Measurements from ENCODE around the gene CD55. TPM values are rescaled to one million over a fixed set of nuclear protein-coding genes. Genes with fewer than 3 reads are reported as not detected.

CD55 gene
- total RNA-seq, 6 experiments from 2014 or later: 10.5 to 23.3 (median 16.4) TPM

DNA sequence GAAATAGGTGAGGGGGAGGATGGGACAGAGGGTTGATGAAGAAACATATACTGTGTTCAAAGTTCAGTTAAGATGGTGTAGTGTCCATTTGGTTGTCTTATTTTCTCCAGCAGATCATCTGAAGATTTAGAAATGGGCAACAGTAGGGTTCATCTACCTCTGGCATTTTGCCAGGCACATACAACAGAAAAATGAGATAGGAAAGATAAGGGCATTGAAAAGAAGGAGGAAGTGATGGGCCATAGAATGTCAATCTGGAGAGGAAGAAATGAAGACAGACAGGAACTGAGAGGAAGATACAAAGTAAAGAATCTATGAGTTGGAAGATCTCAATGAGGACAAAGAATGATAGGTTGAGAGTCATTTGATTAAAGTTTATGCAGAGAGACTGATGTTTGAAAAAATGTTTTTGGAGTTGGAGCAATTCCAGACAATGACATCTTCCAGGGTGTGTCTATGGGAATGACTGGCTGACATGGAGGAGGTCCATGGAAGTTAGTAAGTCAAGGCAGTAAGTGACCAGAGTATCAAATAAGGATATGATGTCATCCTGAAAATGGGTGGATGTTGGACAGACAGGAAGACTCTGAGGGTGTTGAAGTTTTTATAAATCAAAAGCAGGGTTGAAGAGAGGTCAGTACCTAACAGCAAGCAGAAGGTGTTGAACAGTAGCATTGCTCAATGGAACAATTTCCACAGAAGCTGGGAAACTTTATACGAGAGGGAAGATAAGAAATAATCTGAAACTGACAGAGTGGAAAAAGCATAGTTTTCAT lies 18.7 kb upstream of the CD55 start:
- Histone ChIP-seq H3K4me3 (no peak overlapping the region), H3K9me3 (no peaks in the 10 kb centered on the region), H3K27ac (no peak overlapping the region), H3K36me3 (no peaks in the 10 kb centered on the region), H3K4me1 (no peaks in the 10 kb centered on the region), H3K27me3 (no peaks in the 10 kb centered on the region)
- intact Hi-C loops (cut with DNase I): no loop called here
- DNase-seq (no peak), ATAC-seq (no peak)
- TF ChIP-seq, protein P1, sequence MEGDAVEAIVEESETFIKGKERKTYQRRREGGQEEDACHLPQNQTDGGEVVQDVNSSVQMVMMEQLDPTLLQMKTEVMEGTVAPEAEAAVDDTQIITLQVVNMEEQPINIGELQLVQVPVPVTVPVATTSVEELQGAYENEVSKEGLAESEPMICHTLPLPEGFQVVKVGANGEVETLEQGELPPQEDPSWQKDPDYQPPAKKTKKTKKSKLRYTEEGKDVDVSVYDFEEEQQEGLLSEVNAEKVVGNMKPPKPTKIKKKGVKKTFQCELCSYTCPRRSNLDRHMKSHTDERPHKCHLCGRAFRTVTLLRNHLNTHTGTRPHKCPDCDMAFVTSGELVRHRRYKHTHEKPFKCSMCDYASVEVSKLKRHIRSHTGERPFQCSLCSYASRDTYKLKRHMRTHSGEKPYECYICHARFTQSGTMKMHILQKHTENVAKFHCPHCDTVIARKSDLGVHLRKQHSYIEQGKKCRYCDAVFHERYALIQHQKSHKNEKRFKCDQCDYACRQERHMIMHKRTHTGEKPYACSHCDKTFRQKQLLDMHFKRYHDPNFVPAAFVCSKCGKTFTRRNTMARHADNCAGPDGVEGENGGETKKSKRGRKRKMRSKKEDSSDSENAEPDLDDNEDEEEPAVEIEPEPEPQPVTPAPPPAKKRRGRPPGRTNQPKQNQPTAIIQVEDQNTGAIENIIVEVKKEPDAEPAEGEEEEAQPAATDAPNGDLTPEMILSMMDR (IDR thresholded peaks at IDR 0.05): no peak
- no peak for TF ChIP-seq POLR2A (IDR thresholded peaks at IDR 0.05)
- whole genome bisulfite sequencing (ENCODE audit: insufficient coverage, low coverage, low lambda C conversion rate, missing lambda C conversion rate): 43% methylated on average over 1 of the region's 1 CpG

DNA sequence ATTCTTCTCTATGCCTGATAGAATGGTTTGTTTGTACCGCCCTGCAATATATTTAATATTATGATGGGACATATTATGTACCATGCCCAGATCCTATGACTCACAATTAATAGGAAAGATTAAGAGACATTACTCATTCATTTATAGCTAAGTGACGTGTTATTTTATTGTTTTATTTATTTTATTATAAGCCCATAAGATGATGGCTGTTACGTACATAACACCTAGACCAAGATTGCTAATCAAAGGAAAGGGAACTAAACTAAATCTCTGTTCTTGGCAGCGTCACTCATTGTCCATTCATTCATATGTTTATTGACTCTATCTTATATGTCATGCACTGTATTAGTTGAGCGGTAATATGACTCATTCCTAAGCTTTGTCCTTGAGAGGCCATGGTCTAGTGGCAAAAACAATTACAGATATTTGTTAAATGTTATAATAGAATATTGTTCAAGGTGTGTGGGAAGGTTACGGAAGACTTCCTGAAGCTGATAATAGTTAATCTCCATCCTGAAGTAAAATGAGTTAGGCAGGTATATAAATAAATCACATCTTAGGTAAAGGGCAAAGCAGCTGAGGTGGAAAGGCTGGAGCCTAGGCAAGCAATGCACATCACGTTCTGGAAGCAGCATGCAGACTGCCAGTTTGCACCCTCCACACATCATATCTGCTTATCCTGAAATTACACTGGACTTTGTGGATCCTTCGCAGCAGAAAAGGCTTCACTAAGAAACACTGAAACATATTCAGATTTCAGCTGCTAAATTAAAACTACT lies 16.6 kb upstream of the CD55 start:
- Histone ChIP-seq H3K27me3 (no peaks in the 10 kb centered on the region), H3K27ac (no peak overlapping the region), H3K9me3 (no peaks in the 10 kb centered on the region), H3K4me1 (no peaks in the 10 kb centered on the region), H3K36me3 (no peaks in the 10 kb centered on the region), H3K4me3 (no peak overlapping the region)
- ATAC-seq (no peak), DNase-seq (no peak)
- intact Hi-C loops (cut with DNase I): no loop called here
- TF ChIP-seq, protein P1 (IDR thresholded peaks at IDR 0.05): no peak
- TF ChIP-seq POLR2A (IDR thresholded peaks at IDR 0.05): no peak
- WGBS (ENCODE audit: insufficient coverage, low coverage, low lambda C conversion rate, missing lambda C conversion rate): 91% methylated on average over 7 of the region's 8 CpGs

DNA sequence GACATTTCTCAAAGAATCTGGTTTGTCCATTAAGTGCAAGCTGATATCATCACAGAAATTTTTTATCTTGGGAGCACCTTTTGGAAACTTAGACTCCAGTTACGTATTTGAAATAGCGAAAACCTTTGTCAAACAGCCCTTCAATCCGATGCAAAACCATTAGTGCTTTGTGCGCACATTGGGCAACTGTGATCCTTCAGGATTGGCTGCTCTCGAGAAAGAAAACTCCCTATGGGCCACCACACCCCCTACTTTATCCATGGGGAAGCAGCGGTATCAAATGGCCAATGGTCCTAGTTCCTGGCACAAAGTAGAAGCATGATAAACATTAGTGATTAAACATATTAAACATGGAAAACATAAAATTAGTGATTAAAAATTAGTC lies 16.0 kb upstream of the CD55 start:
- ATAC-seq (no peak), DNase-seq (no peak)
- TF ChIP-seq POLR2A (IDR thresholded peaks at IDR 0.05): no peak
- H3K27ac ChIP-seq: no peak overlapping the region
- H3K36me3 ChIP-seq: no peaks in the 10 kb centered on the region
- intact Hi-C loops (cut with DNase I): no loop called here
- H3K4me1 ChIP-seq: no peaks in the 10 kb centered on the region
- H3K27me3 ChIP-seq: no peaks in the 10 kb centered on the region
- no peak overlapping the region for H3K4me3 ChIP-seq
- H3K9me3 ChIP-seq: no peaks in the 10 kb centered on the region
- 85% methylated on average over 6 of the region's 6 CpGs for WGBS (ENCODE audit: insufficient coverage, low coverage, low lambda C conversion rate, missing lambda C conversion rate)

DNA sequence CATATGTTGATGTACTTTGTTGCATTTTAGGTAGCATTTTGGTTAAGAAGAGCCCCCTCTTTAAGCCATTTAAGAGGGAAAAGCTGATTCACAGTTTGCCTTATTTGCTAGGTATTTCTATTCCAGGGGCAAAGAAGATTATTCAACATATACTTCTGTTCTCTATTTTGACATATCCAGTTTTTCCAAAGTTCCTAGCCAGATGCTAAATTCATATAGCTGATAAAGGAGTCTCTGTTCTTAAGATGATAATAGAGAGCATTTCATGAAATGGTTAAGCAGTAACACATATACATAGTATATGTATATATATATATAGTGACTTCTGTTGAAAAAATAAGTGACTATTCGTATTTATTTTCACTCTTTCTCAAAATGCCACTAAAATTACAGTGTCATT lies 15.5 kb upstream of the CD55 start:
- no peaks in the 10 kb centered on the region for H3K36me3 ChIP-seq

More for the DNA sequence above, 15.5 kb upstream of the CD55 start:
- H3K27me3 ChIP-seq: no peaks in the 10 kb centered on the region
- ATAC-seq (no peak), DNase-seq (no peak)
- no peaks in the 10 kb centered on the region for H3K9me3 ChIP-seq
- H3K4me1 ChIP-seq: no peaks in the 10 kb centered on the region
- 44% methylated on average over 1 of the region's 1 CpG for WGBS (ENCODE audit: insufficient coverage, low coverage, low lambda C conversion rate, missing lambda C conversion rate)
- H3K4me3 ChIP-seq: no peak overlapping the region
- TF ChIP-seq POLR2A (IDR thresholded peaks at IDR 0.05): no peak
- TF ChIP-seq, protein P1 (IDR thresholded peaks at IDR 0.05): no peak
- intact Hi-C loops (cut with DNase I): no loop called here
- no peak overlapping the region for H3K27ac ChIP-seq

All from right lobe of liver (tissue), 6 donors.